ENCODE measurements around the gene TTC39C.

GRCh38 chr18:24003288-24003687, 11.3 kb upstream of the TTC39C start:
- TF ChIP-seq POLR2AphosphoS5 (IDR thresholded peaks at IDR 0.05; ENCODE audit: borderline replicate concordance, low read depth, low read length) (no peak), EZH2 (IDR thresholded peaks at IDR 0.05) (no peak), FOXP2 (optimal IDR thresholded peaks at IDR 0.05; ENCODE audit: control extremely low read depth, extremely low read length, insufficient read depth) (no peak)

Measured in SK-N-MC (cell line).